ENCODE data around the gene DGKD.

Gene DGKD

GRCh38 chr2:233487748-233488345 lies 133.6 kb downstream of the DGKD start:
- no peak overlapping the region for H3K4me3 ChIP-seq (ENCODE audit: low read depth, low read length)

GRCh38 chr2:233489143-233489542 lies 134.8 kb downstream of the DGKD start:
- no peak overlapping the region for H3K4me3 ChIP-seq (ENCODE audit: low read depth, low read length)

- H3K4me3 ChIP-seq (ENCODE audit: low read depth, low read length): no peak overlapping the region
Observed at GRCh38 chr2:233489666-233490065, 135.4 kb downstream of the DGKD start.

GRCh38 chr2:233490831-233491230 lies 136.5 kb downstream of the DGKD start:
- H3K4me3 ChIP-seq (ENCODE audit: low read depth, low read length): no peak overlapping the region

- no peak overlapping the region for H3K4me3 ChIP-seq (ENCODE audit: low read depth, low read length)
Observed at GRCh38 chr2:233491326-233491725, 137.0 kb downstream of the DGKD start.

GRCh38 chr2:233492078-233492477 lies 137.8 kb downstream of the DGKD start:
- H3K4me3 ChIP-seq (ENCODE audit: low read depth, low read length): no peak overlapping the region

GRCh38 chr2:233492751-233493150 lies 138.5 kb downstream of the DGKD start:
- H3K4me3 ChIP-seq (ENCODE audit: low read depth, low read length): no peak overlapping the region

- no peak overlapping the region for H3K4me3 ChIP-seq (ENCODE audit: low read depth, low read length)
Observed at GRCh38 chr2:233495503-233496496, 141.5 kb downstream of the DGKD start.

- no peak overlapping the region for H3K4me3 ChIP-seq (ENCODE audit: low read depth, low read length)
Observed at GRCh38 chr2:233497692-233498091, 143.4 kb downstream of the DGKD start.

- no peak overlapping the region for H3K4me3 ChIP-seq (ENCODE audit: low read depth, low read length)
Observed at GRCh38 chr2:233498126-233498525, 143.8 kb downstream of the DGKD start.

- H3K4me3 ChIP-seq (ENCODE audit: low read depth, low read length): no peak overlapping the region
Observed at GRCh38 chr2:233499928-233500327, 145.6 kb downstream of the DGKD start.

GRCh38 chr2:233501198-233502076 lies 147.1 kb downstream of the DGKD start:
- H3K4me3 ChIP-seq (ENCODE audit: low read depth, low read length): no peak overlapping the region

GRCh38 chr2:233503481-233503880 lies 149.2 kb downstream of the DGKD start:
- no peak overlapping the region for H3K4me3 ChIP-seq (ENCODE audit: low read depth, low read length)

- no peak overlapping the region for H3K4me3 ChIP-seq (ENCODE audit: low read depth, low read length)
Observed at GRCh38 chr2:233503947-233504637, 149.8 kb downstream of the DGKD start.

- no peak overlapping the region for H3K4me3 ChIP-seq (ENCODE audit: low read depth, low read length)
Observed at GRCh38 chr2:233513953-233514655, 159.8 kb downstream of the DGKD start.

GRCh38 chr2:233519787-233520611 lies 165.7 kb downstream of the DGKD start:
- H3K4me3 ChIP-seq (ENCODE audit: low read depth, low read length): no peak overlapping the region
